ENCODE results near the gene CDK9.

The CDK9 gene

GRCh38 chr9:127761491-127761956, 24.3 kb upstream of the CDK9 start:
- DNase-seq (ENCODE audit: low read depth) = no peak

- DNase-seq (ENCODE audit: low read depth) = no peak
Measured at GRCh38 chr9:127762111-127762676, 23.6 kb upstream of the CDK9 start.

GRCh38 chr9:127763918-127764384, 21.9 kb upstream of the CDK9 start:
- DNase-seq (ENCODE audit: low read depth) = no peak

GRCh38 chr9:127765418-127765817, 20.4 kb upstream of the CDK9 start:
- no peak for DNase-seq (ENCODE audit: low read depth)

GRCh38 chr9:127767410-127767809, 18.4 kb upstream of the CDK9 start:
- no peak for DNase-seq (ENCODE audit: low read depth)

GRCh38 chr9:127767909-127768331, 17.9 kb upstream of the CDK9 start:
- DNase-seq (ENCODE audit: low read depth) = no peak

- DNase-seq (ENCODE audit: low read depth) = no peak
Measured at GRCh38 chr9:127768698-127769097, 17.1 kb upstream of the CDK9 start.

GRCh38 chr9:127769101-127769500, 16.7 kb upstream of the CDK9 start:
- DNase-seq (ENCODE audit: low read depth) = no peak

- no peak for DNase-seq (ENCODE audit: low read depth)
Measured at GRCh38 chr9:127769929-127770582, 15.8 kb upstream of the CDK9 start.

- DNase-seq (ENCODE audit: low read depth) = no peak
Measured at GRCh38 chr9:127770583-127770904, 15.3 kb upstream of the CDK9 start.

- DNase-seq (ENCODE audit: low read depth) = peak; percentile 96
Measured at GRCh38 chr9:127770905-127771569, 14.8 kb upstream of the CDK9 start.

GRCh38 chr9:127771570-127772189, 14.2 kb upstream of the CDK9 start:
- DNase-seq (ENCODE audit: low read depth) = no peak

GRCh38 chr9:127772603-127773002, 13.2 kb upstream of the CDK9 start:
- no peak for DNase-seq (ENCODE audit: low read depth)

- DNase-seq (ENCODE audit: low read depth) = no peak
Measured at GRCh38 chr9:127773272-127773671, 12.6 kb upstream of the CDK9 start.

GRCh38 chr9:127773981-127774380, 11.9 kb upstream of the CDK9 start:
- DNase-seq (ENCODE audit: low read depth) = no peak

- no peak for DNase-seq (ENCODE audit: low read depth)
Measured at GRCh38 chr9:127776195-127776923, 9.5 kb upstream of the CDK9 start.

GRCh38 chr9:127776924-127777289, 8.9 kb upstream of the CDK9 start:
- DNase-seq (ENCODE audit: low read depth) = no peak

- DNase-seq (ENCODE audit: low read depth) = no peak
Measured at GRCh38 chr9:127777368-127777980, 8.4 kb upstream of the CDK9 start.

GRCh38 chr9:127778280-127779135, 7.3 kb upstream of the CDK9 start, which contains the start of gene SH2D3C:
SH2D3C (minus strand) TSS chr9:127778666; CDS start chr9:127778627, 39 bp downstream.
- no peak for DNase-seq (ENCODE audit: low read depth)

GRCh38 chr9:127779136-127779981, 6.5 kb upstream of the CDK9 start:
- no peak for DNase-seq (ENCODE audit: low read depth)

Data from amniotic epithelial cell (primary cell).